GM23338 (cell line): ENCODE measurements around the gene OBSL1. TPM values are rescaled to one million over a fixed set of nuclear protein-coding genes. Genes with fewer than 3 reads are reported as not detected.

Experiments used
- ATAC-seq: fragments of 200-7000 bp; cut with Tn5 transposase; 3 replicates; pipeline ENCODE4 v1.9.1; 2020
- DNase-seq: peaks from one replicate; pipeline ENCODE4 v3.0.0-alpha.2; 2015; ENCODE audit warnings: low spot score
- H2AFZ ChIP-seq: fragments of 200-600 bp; sonication (generic); 2 replicates; pipeline ENCODE4 v1.8.0; 2016; ENCODE audit warnings: antibody characterized with exemption, mild to moderate bottlenecking, moderate library complexity
- H3F3A ChIP-seq: fragments of 200-600 bp; sonication (generic); replicated peaks from 2 replicates; pipeline ENCODE4 v1.8.0; 2017; ENCODE audit warnings: antibody characterized with exemption, mixed run types, low read depth
- H3K27ac ChIP-seq: fragments of 200-600 bp; sonication (generic); 2 replicates; pipeline ENCODE4 v1.6.1; 2016; ENCODE audit warnings: low read depth
- H3K27me3 ChIP-seq: fragments of 200-600 bp; sonication (generic); 2 replicates; pipeline ENCODE4 v1.8.0; 2016; ENCODE audit warnings: mild to moderate bottlenecking, mixed run types, moderate library complexity; ENCODE audit not compliant: insufficient read depth
- H3K36me3 ChIP-seq: fragments of 200-600 bp; sonication (generic); 2 replicates; pipeline ENCODE4 v1.8.0; 2016; ENCODE audit warnings: mild to moderate bottlenecking; ENCODE audit not compliant: insufficient read depth
- H3K4me1 ChIP-seq: fragments of 200-600 bp; sonication (generic); 2 replicates; pipeline ENCODE4 v1.8.0; 2016; ENCODE audit warnings: mild to moderate bottlenecking, moderate library complexity; ENCODE audit not compliant: insufficient read depth
- H3K4me2 ChIP-seq: fragments of 200-600 bp; sonication (generic); 2 replicates; pipeline ENCODE4 v1.7.1; 2017; ENCODE audit warnings: mixed run types
- H3K4me3 ChIP-seq: fragments of 200-600 bp; sonication (generic); 2 replicates; pipeline ENCODE4 v1.6.1; 2016; ENCODE audit warnings: mixed run types
- H3K79me2 ChIP-seq: fragments of 200-600 bp; sonication (generic); replicated peaks from 2 replicates; pipeline ENCODE4 v1.8.0; 2017; ENCODE audit warnings: mild to moderate bottlenecking; ENCODE audit not compliant: insufficient read depth
- H3K9me2 ChIP-seq: fragments of 200-600 bp; sonication (generic); 2 replicates; pipeline ENCODE4 v1.8.0; 2017; ENCODE audit not compliant: insufficient read depth
- H4K20me1 ChIP-seq: fragments of 200-600 bp; sonication (generic); replicated peaks from 2 replicates; pipeline ENCODE4 v1.8.0; 2017; ENCODE audit warnings: mild to moderate bottlenecking; ENCODE audit not compliant: insufficient read depth
- H3K27ac Mint-ChIP-seq: 2 replicates; pipeline ENCODE4 v1.8.0; 2020; ENCODE audit warnings: inconsistent platforms, mild to moderate bottlenecking, moderate library complexity, mixed read lengths
- H3K27me3 Mint-ChIP-seq: 3 replicates; pipeline ENCODE4 v1.8.0; 2022; ENCODE audit warnings: low read depth, mild to moderate bottlenecking, moderate library complexity, mixed read lengths, inconsistent platforms; ENCODE audit not compliant: insufficient read depth, poor library complexity
- H3K36me3 Mint-ChIP-seq: 3 replicates; pipeline ENCODE4 v1.8.0; 2021; ENCODE audit warnings: low read depth, mild to moderate bottlenecking, inconsistent platforms, moderate library complexity, mixed read lengths
- H3K4me1 Mint-ChIP-seq: 3 replicates; pipeline ENCODE4 v1.8.0; 2020; ENCODE audit warnings: mild to moderate bottlenecking, inconsistent platforms, mixed read lengths
- H3K4me3 Mint-ChIP-seq: 3 replicates; pipeline ENCODE4 v1.8.0; 2021; ENCODE audit warnings: moderate library complexity, mild to moderate bottlenecking, inconsistent platforms, mixed read lengths
- H3K9me3 Mint-ChIP-seq: 3 replicates; pipeline ENCODE4 v1.8.0; 2020; ENCODE audit warnings: moderate library complexity, mild to moderate bottlenecking, inconsistent platforms, mixed read lengths
- CREB1 ChIP-seq: fragments of 250-450 bp; sonication (Bioruptor Pico); IDR thresholded peaks from 2 replicates; pipeline ENCODE4 v1.5.0; 2020; ENCODE audit warnings: low read depth, mild to moderate bottlenecking, moderate library complexity
- POLR2AphosphoS5 ChIP-seq: IDR thresholded peaks from 2 replicates; pipeline ENCODE4 v1.6.1; 2016; ENCODE audit warnings: antibody characterized with exemption, low read depth
- STAT1 ChIP-seq: IDR thresholded peaks from one replicate; pipeline ENCODE4 v1.6.1; 2016; ENCODE audit warnings: antibody characterized with exemption; ENCODE audit not compliant: unreplicated experiment
- ZNF331 ChIP-seq: fragments of 250-450 bp; sonication (Bioruptor Pico); IDR thresholded peaks from 2 replicates; pipeline ENCODE4 v1.5.0; 2020; ENCODE audit warnings: low read depth, mild to moderate bottlenecking, moderate library complexity
- polyA plus RNA-seq: library from polyadenylated mRNA; unstranded; fragments of >200 nt; fragmentation: Nextera tagmentation; extraction: Ambion mirVana; gene quantifications from 2 replicates; pipeline ENCODE4 v1.2.1, GENCODE V29; 2016
- total RNA-seq: library from RNA; depleted of rRNA; stranded (reverse); fragments of >200 nt; shearing (Covaris generic); gene quantifications from 2 replicates; pipeline ENCODE4 v1.2.3, GENCODE V29; 2014
- TF ChIP-seq, protein P1 (sequence below): IDR thresholded peaks from 2 replicates; pipeline ENCODE4 v1.6.1; 2016; ENCODE audit warnings: antibody characterized with exemption
- TF ChIP-seq, protein P2 (sequence below): fragments of 250-450 bp; sonication (Bioruptor Pico); IDR thresholded peaks from 2 replicates; pipeline ENCODE4 v1.5.0; 2020; ENCODE audit warnings: mild to moderate bottlenecking, moderate library complexity
- TF ChIP-seq, protein P3 (sequence below): IDR thresholded peaks from one replicate; pipeline ENCODE4 v1.6.1; 2018; ENCODE audit warnings: antibody characterized with exemption; ENCODE audit not compliant: unreplicated experiment

OBSL1 gene
- total and polyA plus RNA-seq, 2 experiments from 2014 or later: 94.9 to 207 TPM

DNA sequence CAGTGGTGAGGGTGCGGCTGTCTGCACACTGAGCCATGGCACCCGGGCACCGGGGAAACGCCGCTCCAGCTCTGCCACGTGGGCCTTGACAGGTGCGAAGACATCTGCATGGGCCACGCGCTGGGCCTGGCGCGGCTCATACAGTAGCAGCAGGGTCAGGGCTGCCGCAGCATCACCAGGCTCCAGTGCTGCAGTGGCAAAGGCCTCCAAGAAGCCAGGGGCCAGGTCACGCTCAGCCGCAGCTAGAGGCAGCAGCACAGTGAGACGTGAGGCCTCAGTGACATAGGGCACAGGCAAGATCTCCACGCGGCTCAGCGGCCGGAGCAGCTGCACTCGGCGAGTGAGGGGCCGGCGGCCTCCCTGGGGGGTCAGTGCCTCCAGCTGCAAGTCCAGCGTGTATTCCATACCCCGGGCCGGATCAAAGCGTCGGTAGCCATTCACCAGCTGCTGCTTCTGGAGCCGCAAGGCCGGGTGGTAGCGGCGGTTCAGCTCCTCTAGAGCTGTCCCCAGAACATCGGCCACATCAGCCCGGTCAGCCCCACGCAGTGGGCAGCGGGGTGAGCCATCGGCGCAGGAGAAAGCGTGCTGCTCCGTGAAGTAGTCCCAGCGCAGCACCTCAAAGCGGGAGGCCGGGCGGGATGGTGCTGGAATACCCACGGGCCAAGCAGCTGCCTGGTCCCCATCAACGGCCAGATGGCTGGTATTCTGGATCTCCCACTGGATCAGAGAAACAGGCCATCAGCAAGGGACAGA is 31.2 kb downstream of the OBSL1 start:
- Histone ChIP-seq H4K20me1 (peaks cover 21% of the 10 kb centered on the region), H3K9me2 (no peaks in the 10 kb centered on the region), H3K4me2 (no peak overlapping the region), H3K79me2 (peaks cover 14% of the 10 kb centered on the region), H3F3A (peaks cover 19% of the 10 kb centered on the region), H3K27me3 (peaks cover 9% of the 10 kb centered on the region; the same call in 1 of the 2 replicates), H2AFZ (no peak overlapping the region), H3K4me3 (no peak overlapping the region), H3K36me3 (peaks cover 9% of the 10 kb centered on the region), H3K4me1 (peaks cover 29% of the 10 kb centered on the region), H3K27ac (no peak overlapping the region)
- peaks cover 33% of the 10 kb centered on the region for H3K36me3 Mint-ChIP-seq
- H3K4me1 Mint-ChIP-seq: peaks cover 41% of the 10 kb centered on the region
- H3K27me3 Mint-ChIP-seq: peaks cover 27% of the 10 kb centered on the region
- TF ChIP-seq, protein P1, sequence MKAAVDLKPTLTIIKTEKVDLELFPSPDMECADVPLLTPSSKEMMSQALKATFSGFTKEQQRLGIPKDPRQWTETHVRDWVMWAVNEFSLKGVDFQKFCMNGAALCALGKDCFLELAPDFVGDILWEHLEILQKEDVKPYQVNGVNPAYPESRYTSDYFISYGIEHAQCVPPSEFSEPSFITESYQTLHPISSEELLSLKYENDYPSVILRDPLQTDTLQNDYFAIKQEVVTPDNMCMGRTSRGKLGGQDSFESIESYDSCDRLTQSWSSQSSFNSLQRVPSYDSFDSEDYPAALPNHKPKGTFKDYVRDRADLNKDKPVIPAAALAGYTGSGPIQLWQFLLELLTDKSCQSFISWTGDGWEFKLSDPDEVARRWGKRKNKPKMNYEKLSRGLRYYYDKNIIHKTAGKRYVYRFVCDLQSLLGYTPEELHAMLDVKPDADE: no peak
- TF ChIP-seq STAT1: no peak
- TF ChIP-seq ZNF331 (CRISPR knock-in tag): no peak
- DNase-seq (no peak), ATAC-seq (no peak)
- H3K9me3 Mint-ChIP-seq: no peaks in the 10 kb centered on the region; the same call in 2 of the 3 replicates
- H3K27ac Mint-ChIP-seq: no peak overlapping the region
- H3K4me3 Mint-ChIP-seq: no peak overlapping the region

DNA sequence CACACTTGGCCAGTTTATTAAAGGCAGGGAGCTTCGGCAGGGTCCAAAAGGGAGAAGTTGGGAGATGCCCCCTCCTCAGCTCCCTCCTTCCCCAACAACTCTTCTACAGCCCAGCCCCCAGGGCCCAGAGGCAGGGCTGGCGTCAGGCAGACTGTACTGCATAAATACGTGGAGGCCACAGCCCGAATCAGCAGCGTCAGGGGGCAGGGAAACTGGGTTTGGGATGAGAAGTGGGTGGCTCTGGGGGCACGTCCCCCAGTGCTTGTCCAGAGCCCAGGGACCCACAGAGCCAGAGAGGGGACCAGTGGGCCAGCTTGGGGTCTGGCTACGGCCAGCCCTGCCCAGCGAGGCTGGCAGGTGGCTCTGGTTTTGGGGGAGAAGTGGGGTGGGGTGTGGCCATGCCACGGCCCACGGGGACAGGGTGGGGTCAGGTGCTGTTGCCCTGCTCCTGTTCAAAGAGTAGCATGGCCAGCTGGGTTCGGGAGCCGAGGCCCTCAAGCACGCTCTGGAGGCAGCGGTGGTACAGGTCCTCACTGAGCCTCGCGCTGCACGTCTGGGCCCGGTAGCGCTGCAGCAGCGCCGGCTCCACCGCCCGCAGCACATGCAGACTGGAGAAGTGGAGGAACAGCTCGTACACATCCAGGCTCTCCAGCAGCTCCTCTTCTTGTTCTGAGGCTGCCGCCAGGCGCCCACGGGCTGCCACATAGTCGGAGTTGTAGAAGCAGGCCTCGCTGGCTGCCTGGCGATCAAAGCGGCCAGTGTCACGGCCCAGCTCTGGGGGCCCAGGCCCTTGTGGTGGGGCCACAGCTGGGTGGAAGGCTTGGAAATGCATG is 32.2 kb downstream of the OBSL1 start:
- Mint-ChIP-seq H3K4me3 (no peak overlapping the region; the same call in 2 of the 3 replicates), H3K27ac (no peak overlapping the region)
- TF ChIP-seq, protein P2, sequence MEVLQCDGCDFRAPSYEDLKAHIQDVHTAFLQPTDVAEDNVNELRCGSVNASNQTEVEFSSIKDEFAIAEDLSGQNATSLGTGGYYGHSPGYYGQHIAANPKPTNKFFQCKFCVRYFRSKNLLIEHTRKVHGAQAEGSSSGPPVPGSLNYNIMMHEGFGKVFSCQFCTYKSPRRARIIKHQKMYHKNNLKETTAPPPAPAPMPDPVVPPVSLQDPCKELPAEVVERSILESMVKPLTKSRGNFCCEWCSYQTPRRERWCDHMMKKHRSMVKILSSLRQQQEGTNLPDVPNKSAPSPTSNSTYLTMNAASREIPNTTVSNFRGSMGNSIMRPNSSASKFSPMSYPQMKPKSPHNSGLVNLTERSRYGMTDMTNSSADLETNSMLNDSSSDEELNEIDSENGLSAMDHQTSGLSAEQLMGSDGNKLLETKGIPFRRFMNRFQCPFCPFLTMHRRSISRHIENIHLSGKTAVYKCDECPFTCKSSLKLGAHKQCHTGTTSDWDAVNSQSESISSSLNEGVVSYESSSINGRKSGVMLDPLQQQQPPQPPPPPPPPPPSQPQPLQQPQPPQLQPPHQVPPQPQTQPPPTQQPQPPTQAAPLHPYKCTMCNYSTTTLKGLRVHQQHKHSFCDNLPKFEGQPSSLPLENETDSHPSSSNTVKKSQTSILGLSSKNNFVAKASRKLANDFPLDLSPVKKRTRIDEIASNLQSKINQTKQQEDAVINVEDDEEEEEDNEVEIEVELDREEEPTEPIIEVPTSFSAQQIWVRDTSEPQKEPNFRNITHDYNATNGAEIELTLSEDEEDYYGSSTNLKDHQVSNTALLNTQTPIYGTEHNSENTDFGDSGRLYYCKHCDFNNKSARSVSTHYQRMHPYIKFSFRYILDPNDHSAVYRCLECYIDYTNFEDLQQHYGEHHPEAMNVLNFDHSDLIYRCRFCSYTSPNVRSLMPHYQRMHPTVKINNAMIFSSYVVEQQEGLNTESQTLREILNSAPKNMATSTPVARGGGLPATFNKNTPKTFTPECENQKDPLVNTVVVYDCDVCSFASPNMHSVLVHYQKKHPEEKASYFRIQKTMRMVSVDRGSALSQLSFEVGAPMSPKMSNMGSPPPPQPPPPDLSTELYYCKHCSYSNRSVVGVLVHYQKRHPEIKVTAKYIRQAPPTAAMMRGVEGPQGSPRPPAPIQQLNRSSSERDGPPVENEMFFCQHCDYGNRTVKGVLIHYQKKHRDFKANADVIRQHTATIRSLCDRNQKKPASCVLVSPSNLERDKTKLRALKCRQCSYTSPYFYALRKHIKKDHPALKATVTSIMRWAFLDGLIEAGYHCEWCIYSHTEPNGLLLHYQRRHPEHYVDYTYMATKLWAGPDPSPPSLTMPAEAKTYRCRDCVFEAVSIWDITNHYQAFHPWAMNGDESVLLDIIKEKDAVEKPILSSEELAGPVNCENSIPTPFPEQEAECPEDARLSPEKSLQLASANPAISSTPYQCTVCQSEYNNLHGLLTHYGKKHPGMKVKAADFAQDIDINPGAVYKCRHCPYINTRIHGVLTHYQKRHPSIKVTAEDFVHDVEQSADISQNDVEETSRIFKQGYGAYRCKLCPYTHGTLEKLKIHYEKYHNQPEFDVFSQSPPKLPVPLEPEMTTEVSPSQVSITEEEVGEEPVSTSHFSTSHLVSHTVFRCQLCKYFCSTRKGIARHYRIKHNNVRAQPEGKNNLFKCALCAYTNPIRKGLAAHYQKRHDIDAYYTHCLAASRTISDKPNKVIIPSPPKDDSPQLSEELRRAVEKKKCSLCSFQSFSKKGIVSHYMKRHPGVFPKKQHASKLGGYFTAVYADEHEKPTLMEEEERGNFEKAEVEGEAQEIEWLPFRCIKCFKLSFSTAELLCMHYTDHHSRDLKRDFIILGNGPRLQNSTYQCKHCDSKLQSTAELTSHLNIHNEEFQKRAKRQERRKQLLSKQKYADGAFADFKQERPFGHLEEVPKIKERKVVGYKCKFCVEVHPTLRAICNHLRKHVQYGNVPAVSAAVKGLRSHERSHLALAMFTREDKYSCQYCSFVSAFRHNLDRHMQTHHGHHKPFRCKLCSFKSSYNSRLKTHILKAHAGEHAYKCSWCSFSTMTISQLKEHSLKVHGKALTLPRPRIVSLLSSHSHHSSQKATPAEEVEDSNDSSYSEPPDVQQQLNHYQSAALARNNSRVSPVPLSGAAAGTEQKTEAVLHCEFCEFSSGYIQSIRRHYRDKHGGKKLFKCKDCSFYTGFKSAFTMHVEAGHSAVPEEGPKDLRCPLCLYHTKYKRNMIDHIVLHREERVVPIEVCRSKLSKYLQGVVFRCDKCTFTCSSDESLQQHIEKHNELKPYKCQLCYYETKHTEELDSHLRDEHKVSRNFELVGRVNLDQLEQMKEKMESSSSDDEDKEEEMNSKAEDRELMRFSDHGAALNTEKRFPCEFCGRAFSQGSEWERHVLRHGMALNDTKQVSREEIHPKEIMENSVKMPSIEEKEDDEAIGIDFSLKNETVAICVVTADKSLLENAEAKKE (CRISPR knock-in tag): no peak
- TF ChIP-seq, protein P3, sequence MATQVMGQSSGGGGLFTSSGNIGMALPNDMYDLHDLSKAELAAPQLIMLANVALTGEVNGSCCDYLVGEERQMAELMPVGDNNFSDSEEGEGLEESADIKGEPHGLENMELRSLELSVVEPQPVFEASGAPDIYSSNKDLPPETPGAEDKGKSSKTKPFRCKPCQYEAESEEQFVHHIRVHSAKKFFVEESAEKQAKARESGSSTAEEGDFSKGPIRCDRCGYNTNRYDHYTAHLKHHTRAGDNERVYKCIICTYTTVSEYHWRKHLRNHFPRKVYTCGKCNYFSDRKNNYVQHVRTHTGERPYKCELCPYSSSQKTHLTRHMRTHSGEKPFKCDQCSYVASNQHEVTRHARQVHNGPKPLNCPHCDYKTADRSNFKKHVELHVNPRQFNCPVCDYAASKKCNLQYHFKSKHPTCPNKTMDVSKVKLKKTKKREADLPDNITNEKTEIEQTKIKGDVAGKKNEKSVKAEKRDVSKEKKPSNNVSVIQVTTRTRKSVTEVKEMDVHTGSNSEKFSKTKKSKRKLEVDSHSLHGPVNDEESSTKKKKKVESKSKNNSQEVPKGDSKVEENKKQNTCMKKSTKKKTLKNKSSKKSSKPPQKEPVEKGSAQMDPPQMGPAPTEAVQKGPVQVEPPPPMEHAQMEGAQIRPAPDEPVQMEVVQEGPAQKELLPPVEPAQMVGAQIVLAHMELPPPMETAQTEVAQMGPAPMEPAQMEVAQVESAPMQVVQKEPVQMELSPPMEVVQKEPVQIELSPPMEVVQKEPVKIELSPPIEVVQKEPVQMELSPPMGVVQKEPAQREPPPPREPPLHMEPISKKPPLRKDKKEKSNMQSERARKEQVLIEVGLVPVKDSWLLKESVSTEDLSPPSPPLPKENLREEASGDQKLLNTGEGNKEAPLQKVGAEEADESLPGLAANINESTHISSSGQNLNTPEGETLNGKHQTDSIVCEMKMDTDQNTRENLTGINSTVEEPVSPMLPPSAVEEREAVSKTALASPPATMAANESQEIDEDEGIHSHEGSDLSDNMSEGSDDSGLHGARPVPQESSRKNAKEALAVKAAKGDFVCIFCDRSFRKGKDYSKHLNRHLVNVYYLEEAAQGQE: no peak
- TF ChIP-seq POLR2AphosphoS5: no peak
- TF ChIP-seq CREB1 (CRISPR knock-in tag): no peak

More for the DNA sequence above, 32.2 kb downstream of the OBSL1 start:
- no peaks in the 10 kb centered on the region; the same call in 2 of the 3 replicates for H3K9me3 Mint-ChIP-seq
- Histone ChIP-seq H3K4me3 (no peak overlapping the region), H3K27ac (0 out of 2 replicates have a peak overlapping the region, but pooled peaks have one; percentile 55), H2AFZ (no peak overlapping the region), H3K36me3 (peaks cover 9% of the 10 kb centered on the region), H3K9me2 (no peaks in the 10 kb centered on the region), H3K4me1 (peaks cover 29% of the 10 kb centered on the region), H3F3A (peaks cover 19% of the 10 kb centered on the region; the same call in 1 of the 2 replicates), H3K4me2 (peak overlapping the region; percentile 69; the same call in 1 of the 2 replicates), H3K79me2 (peaks cover 14% of the 10 kb centered on the region), H3K27me3 (peaks cover 6% of the 10 kb centered on the region; the same call in 1 of the 2 replicates), H4K20me1 (peaks cover 18% of the 10 kb centered on the region)
- DNase-seq (no peak), ATAC-seq (no peak)
- H3K27me3 Mint-ChIP-seq: peaks cover 29% of the 10 kb centered on the region
- peaks cover 30% of the 10 kb centered on the region for H3K36me3 Mint-ChIP-seq
- peaks cover 34% of the 10 kb centered on the region for H3K4me1 Mint-ChIP-seq
